Measurements from ENCODE around the gene ELFN1.

GRCh38 chr7:1757601-1758000 lies 87.5 kb downstream of the ELFN1 start:
- no peak for TF ChIP-seq EZH2 (IDR thresholded peaks at IDR 0.05; ENCODE audit: insufficient read depth, low read length)
- TF ChIP-seq, protein P1, sequence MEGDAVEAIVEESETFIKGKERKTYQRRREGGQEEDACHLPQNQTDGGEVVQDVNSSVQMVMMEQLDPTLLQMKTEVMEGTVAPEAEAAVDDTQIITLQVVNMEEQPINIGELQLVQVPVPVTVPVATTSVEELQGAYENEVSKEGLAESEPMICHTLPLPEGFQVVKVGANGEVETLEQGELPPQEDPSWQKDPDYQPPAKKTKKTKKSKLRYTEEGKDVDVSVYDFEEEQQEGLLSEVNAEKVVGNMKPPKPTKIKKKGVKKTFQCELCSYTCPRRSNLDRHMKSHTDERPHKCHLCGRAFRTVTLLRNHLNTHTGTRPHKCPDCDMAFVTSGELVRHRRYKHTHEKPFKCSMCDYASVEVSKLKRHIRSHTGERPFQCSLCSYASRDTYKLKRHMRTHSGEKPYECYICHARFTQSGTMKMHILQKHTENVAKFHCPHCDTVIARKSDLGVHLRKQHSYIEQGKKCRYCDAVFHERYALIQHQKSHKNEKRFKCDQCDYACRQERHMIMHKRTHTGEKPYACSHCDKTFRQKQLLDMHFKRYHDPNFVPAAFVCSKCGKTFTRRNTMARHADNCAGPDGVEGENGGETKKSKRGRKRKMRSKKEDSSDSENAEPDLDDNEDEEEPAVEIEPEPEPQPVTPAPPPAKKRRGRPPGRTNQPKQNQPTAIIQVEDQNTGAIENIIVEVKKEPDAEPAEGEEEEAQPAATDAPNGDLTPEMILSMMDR (IDR thresholded peaks at IDR 0.05; ENCODE audit: insufficient read depth, low read depth, low read length): no peak

All from astrocyte (in vitro differentiated cells and primary cell).